ENCODE results near the gene MFSD1.

DNA sequence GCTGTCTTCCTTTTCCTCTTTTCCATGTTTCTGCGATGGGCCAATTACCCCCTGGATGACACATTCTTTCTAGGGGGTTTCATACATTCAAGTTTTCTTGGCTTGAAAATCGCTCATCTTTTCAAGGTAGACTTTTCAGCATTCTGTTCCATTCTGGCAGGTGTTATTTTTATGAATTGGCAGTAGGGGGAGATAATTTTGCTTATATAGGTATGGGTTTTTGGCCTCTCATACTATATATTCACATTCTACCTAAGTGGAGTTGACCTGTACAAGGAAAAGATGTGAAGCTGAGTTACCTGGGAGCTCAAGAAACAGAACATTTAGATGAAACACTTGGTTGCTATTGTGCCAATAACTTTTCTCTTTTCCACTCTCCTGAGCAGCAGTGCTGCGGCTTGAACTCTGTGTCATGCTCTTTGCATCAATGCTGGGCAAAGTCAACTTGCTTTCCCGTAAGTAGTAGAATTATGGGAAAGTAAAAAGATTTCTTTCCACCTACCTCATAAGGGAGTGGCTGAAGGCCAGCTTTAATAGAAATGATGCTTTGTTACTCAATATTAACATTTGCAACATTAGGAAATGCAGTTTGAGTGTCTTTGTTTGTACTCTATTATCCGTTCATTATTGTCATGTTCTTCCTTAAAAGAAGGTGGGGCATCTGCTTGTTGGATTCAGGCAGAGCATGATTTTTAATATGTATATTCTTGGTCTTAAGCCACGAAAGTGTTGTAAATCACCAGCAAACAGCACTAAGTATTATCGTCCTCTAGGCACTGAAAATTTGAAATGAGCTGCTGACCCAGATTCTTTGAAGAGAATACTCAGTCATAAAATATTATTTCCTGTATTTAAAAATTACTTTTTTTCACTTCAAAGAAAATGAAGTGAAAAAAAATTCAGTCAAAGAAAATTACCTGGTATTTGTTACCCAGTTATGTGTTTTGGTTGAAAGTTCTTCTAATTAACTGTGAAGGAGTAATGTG, 27.7 kb upstream of the MFSD1 start:
- TF ChIP-seq, protein P1, sequence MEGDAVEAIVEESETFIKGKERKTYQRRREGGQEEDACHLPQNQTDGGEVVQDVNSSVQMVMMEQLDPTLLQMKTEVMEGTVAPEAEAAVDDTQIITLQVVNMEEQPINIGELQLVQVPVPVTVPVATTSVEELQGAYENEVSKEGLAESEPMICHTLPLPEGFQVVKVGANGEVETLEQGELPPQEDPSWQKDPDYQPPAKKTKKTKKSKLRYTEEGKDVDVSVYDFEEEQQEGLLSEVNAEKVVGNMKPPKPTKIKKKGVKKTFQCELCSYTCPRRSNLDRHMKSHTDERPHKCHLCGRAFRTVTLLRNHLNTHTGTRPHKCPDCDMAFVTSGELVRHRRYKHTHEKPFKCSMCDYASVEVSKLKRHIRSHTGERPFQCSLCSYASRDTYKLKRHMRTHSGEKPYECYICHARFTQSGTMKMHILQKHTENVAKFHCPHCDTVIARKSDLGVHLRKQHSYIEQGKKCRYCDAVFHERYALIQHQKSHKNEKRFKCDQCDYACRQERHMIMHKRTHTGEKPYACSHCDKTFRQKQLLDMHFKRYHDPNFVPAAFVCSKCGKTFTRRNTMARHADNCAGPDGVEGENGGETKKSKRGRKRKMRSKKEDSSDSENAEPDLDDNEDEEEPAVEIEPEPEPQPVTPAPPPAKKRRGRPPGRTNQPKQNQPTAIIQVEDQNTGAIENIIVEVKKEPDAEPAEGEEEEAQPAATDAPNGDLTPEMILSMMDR (IDR thresholded peaks at IDR 0.05; ENCODE audit: low read depth, low read length): no peak
- TF ChIP-seq POLR2A (IDR thresholded peaks at IDR 0.05; ENCODE audit: extremely low read depth, insufficient read length): no peak
- TF ChIP-seq MYC (IDR thresholded peaks at IDR 0.05; ENCODE audit: low read depth, low read length): no peak
- TF ChIP-seq, protein P2, sequence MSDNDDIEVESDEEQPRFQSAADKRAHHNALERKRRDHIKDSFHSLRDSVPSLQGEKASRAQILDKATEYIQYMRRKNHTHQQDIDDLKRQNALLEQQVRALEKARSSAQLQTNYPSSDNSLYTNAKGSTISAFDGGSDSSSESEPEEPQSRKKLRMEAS (IDR thresholded peaks at IDR 0.05; ENCODE audit: low read depth, low read length): no peak
